HT-29 (cell line): ENCODE results near the gene A3GALT2. TPM values are rescaled to one million over a fixed set of nuclear protein-coding genes. Genes with fewer than 3 reads are reported as not detected.

Experiments used
- DNase-seq: peaks from one replicate; pipeline ENCODE4 v3.0.0-alpha.2; 2015; ENCODE audit warnings: low spot score
- total RNA-seq: library from RNA; depleted of rRNA; stranded (reverse); fragments of >200 nt; shearing (Covaris generic); gene quantifications from 2 replicates; pipeline ENCODE4 v1.2.3, GENCODE V29; 2014

A3GALT2 gene
- total RNA-seq, 1 experiment from 2014 or later, result 1.0 TPM

DNA sequence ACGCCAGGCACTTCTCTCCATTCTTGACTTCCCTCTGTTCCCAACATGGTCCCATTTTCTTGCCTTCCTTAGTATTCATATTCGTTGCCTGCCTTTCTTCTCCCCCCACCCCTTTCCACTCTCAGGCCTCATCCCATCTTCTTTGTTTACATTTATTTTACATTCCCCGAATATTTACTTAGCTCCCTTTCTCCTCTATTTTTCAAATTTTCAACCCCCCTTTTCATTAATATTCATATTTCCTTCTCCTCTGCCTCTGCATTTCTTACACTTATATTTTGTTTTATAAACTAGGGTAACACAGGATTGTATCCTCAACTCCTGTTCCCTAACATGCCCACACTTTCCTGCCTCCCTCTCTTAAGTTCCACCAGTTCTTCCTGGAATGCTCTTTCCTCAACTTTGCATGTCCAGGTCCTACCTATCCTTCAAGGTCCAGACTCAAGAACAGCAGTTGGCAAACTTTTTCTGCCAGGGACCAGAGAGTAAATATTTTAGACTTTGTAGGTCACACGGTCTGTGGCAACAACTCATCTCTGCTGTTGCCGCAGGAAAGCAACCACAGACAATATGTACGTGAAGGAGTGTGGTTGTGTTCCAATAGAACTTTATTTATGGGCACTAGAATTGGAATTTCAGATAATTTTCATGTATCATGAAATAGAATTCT lies 29.8 kb upstream of the A3GALT2 start:
- DNase-seq, result peak; percentile 25

DNA sequence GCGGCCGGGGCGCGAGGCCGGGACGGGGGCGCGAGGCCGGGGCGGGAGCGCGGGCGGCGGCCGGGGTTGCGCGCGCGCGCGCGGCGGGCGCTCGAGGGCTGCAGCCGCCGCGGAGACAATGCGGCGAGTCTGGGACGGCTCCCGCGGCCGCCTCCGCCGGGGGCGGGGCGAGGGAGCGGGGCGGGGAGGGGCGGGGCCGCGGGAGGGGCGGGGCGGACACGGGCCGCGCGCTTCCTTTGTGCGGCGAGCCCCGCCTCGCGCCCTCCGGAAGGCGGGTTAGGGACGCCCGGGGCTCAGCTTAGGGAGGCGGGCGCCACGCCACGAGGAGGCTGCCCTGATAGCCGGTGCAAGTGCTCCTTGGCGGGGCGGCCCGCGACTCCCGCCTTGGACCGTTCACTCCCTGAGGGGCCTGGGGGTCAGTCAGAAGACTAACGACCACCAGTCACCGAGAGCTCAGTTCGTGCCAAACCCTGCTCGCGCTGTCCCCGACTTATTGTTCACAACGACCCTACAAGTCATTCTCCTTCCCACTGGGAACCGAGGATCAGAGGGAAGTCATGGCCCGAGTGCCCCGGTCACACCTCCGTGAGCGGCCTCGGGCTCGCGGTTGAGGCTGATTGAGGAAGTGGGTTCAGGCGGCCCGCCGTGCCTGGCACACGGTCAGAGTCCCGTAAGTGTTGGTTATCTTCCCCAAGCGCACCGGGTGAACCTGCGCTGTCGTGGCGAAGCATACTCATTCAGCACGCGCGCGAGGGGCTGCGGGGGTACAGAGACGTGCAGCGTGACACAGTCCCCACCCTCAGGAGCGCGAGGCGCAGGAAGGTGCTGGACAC lies 29.1 kb upstream of the A3GALT2 start:
- DNase-seq, result peak; percentile 83

DNA sequence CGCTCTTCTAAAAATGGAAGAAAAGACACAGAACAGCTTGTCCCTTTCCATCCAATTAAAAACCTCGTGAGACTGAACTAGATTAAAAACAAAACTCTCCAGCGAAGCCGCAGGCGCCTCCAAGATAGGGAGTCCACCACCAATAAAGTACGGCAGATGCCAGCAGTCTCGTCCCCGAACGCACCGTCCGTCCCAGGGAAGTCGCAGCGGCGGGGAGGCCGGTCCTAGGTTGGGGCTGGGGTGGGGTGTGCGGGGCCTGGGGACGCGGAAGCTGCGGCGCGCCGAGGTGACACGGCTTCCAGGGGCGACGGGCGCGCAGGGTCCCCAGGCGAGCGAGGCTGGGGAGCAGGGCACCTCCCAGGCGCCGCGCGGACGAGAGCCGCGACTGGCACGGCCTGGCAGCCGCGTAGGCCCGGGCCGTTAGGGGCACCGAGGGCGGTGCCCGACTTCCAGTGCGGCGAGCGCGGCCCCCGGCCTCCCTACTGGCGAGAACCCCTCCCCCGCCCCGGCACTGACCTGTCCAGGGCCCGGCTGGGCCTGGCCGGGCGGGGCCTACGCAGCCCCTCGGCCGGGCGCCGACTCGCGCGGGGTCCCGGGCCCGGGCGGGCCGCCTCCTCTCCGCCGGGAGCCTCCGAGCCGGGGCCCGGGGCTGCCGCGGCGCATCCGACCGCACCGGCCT lies 28.3 kb upstream of the A3GALT2 start:
- DNase-seq, result peak; percentile 38

DNA sequence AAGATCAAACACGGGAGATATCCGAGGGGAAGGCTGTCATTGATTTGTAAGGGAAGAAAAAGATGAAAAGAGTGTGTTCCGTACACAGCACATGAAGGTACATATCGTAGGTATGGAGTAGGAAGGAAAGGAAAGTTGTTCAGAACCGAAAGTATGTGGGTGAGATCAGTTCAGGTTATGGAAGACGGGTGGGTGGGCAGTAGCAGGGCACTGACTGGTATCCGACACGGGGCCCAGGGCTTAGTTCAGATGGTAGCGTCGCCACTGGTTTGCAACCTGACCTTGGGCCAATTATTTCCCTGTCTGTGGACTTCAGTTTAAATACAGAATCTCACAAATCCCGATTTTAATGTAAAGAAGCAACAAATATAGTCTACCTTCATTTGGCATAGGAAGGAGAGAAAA lies 27.8 kb upstream of the A3GALT2 start:
- DNase-seq, result peak; percentile 48

DNA sequence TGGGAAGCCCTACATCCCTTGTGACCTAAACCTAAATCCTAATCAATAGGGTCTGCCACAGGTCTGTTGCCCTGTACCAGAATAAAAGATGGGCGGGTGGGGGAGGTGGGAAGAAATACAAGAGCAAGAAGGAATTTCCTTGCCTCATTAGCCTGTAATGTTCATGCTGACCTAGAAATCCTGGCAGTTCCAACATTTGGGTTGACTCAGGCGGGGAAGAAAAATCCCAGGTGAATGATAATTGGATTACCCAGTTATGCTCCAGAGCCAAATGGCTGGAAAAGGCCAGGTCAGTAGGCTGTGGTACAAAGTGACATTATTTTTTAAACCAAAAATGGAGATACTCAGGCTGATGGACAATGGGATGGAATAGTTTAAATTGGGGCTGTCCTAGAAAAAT lies 27.3 kb upstream of the A3GALT2 start:
- DNase-seq, result peak; percentile 14

DNA sequence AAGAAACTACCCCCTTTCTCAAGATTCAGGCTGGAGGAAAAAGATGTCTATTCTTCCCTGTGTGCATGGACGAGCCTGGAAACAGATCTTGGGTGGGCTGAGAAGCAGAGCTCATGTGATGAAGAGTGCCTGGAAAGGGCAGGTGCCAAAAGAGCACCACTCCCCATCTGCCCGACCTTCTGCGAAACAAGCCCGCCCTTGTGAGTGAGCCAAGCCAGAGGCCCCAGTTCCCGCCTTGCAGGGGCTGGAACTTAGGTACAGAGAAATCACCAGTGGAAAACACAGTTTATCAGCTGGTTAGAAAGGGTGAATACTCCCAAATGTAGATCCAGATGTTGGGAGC lies 26.7 kb upstream of the A3GALT2 start:
- DNase-seq, result no peak

DNA sequence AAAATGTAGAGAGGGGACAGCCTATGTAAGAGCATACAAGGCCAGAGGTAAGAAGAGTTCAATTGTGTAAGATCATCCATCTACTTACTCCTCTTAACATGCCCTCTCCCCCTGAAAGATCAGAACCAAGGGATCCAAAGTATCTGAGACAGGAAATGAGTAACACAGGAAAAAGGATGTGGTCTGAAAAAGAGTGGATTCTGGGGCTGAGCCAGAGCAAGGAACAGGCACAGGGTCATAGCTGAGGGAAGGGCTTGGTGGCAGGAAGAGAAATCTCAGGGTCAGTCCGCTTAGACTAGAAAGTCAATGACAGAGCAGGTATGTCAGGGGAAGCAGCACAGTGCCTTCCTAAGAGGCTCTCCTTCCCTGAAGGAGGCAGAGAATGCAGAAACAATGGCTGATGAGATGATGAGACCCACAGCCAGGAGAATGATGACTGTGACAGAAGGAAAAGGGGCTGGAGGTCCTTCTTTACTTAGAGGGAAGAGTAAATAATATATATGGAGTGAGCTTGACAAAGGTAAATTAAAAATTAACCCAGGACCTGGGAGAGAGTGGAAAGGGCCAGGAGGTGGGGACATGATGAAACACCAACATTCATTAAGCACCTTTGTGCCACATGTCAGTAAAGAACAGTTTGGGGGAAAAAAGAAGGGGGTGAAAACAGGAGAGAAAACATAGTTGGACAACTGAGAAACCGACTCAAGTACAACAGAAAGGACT lies 26.2 kb upstream of the A3GALT2 start:
- peak; percentile 81 for DNase-seq

DNA sequence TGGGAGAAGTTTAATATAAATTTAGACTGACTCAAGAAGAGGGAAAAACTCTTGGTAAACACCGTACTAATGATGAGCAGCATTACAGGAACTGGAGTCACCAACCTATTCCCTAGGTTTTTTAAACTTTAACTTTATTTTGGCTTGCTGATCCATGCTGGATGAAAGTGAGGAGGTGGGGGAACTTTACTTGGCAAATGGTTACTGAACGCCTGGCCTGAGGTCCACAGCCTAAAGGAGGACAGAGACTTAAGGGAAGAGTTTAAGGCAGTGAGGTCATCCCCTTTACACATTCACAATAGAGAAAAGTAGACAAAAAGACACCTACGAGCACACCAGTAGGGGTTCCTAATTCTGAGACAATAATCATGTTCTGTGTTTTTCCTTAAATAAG lies 25.6 kb upstream of the A3GALT2 start:
- DNase-seq, result no peak

DNA sequence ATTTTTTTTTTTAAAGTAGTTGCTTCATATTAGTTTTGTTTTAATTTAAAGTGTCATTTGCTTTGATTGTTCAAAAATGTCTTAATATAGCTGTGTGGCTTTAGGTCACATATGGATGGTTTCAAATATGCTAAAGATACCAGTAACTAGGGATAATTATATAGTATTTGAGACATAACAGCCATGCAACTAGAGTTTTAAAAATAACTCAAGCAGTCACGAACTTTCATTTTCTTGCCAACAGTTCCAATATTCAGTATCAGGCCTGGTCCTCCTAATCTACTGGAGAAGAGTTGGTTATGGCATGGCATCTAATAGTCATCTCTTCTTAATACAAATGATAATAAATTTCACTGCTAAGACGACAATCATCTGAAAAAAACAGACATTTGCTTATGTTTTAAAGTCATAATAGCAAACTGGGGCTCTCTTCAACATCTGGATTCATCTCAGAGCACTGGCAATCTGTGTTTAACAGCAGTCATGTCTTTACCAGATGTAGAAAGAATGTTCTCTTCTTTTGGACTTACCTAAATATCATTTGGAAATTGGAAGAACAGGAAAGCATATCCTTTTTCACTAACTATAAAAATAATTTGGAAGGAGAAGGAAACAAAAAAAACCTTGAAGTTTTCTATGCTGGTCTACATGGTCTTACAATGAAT lies 24.1 kb upstream of the A3GALT2 start:
- DNase-seq, result no peak

DNA sequence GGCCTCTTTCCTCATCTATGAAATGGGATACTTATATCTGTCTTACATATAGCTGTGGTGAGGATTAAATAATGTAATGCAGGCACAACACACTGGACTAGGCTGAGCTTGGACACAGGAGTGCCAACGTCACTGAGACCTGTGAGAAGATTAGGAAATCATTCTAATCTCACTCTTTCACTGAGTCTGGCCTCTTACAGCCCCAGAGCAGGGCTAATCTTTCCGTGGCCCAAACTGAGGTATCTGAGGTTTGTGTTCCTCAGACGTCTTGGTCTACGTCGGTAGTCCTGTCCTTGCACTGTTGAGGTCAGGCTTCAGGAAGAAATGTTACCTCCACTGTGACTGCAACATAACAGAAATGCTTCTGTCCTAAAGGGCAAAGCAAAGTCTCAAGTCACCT lies 22.6 kb upstream of the A3GALT2 start:
- DNase-seq, result no peak

DNA sequence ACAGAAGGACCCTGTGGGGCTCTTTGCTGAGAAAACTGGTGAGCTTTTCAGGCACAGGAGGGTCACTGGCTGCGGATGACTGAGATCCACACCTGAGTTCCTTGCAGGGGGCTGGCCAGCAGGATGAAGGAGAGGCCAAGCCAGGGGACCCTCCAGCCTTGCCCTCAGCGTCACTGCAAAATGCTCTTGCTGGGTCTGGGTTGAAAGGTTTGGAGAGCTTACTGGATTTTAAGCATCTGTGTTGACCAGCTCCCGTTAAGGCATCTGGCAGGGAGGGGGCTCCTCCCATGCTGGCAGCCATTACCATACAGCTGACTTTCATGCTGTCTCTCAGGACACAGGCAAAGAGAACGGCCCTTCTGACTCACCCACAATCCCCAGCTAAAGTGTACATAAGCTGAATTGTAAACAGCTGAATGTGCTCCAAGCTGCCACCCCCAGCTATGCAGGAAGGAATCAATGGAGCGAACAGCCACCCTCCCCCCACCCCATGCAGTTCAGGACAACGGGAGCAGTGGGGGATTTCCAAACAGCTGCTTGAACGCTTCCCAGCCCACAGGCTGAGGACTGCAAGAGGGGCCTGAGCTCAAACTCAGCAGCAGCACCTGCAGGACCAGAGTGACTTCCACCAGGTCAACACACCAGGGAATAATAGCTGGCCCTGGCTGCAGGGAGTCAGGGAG lies 21.3 kb upstream of the A3GALT2 start:
- peak; percentile 84 for DNase-seq

DNA sequence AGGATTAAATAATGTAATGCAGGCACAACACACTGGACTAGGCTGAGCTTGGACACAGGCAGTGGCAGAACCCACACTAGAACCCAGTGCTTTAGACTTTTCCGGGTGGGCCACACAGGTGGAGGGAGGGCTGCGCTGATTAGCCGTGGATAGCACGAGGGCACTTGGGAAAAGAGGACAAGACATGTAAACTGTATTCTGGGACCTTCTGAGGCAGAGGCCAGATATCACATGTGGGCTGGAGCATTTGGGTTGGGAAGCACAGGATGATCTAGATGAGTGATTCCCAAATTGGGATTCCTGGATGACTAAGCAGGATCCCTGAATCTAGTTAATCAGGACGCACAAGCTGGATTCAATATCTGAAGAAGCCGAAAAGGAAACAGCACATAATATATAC lies 20.3 kb upstream of the A3GALT2 start:
- DNase-seq, result no peak

DNA sequence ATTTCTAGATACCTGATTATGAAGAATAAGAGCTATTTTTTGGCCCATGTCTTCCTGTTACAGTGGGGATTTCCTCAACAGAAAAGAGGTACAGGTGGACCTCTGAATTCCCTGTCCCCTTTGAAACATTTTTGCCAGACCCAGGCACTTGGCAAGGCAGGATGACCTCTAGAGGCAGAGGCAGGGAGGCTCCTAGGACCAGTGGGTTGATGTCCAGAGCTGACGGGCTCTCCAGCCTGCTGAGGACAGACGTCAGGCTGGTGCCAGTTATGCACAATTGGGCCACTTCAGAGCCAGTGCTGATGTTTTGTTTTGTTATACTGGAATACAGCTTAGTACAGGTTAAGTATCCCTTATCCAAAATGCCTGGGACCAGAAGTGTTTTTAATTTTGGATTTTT lies 18.5 kb upstream of the A3GALT2 start:
- DNase-seq, result no peak

DNA sequence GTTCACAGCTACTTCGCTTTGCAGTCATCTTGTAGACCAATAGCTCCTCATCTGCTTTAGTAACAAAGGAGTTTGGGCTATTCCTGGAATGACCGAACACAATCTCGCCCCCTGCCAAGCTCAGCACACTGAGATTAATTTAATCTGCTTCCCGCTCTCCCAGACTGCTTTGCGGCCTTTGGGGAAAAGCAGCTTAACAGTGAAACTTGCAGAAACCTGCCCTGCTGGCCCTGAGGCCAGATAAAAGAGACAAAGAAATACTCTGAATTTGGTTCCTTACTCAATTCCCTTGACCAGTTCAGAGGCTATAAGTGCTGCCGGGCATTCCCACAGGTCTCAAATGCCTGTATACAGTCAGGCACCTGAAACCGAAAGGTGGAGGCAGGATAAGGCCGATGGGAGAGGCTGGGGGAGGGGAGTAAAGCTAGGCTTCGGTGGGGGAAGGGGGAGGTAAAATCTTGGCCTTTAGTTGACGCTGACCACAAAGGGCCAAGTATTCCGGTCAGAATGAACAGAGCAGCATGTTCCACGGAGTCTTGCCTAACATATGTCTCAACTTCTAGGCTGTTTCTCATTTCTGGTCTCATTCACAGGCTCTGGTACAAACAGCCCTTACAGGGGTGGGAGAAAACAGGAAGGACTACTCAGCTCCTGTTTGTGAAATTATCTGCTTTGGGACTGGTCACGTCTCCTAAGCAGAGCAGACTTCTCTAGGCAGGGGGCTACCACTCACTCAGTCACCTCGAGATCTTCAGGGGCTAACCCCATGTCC lies 17.7 kb upstream of the A3GALT2 start:
- DNase-seq, result no peak

DNA sequence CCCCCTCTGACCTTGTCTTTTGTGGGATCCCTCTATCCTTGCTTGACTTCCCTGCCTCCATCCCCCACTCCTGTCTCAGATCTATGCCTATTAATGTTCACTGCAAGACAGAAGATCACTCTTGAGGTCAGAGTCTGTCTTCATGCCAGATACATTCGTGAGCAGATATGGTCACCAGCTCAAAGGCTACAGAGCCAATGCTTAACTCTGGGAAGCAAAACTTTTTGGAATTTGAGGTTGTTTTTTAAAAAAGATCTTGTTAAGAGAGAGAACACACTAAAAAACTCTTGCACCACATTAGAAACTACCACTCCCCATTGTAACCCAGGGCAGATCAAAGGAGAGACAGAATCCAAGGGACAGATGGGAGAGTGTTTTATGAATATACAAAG lies 17.1 kb upstream of the A3GALT2 start:
- DNase-seq, result no peak

DNA sequence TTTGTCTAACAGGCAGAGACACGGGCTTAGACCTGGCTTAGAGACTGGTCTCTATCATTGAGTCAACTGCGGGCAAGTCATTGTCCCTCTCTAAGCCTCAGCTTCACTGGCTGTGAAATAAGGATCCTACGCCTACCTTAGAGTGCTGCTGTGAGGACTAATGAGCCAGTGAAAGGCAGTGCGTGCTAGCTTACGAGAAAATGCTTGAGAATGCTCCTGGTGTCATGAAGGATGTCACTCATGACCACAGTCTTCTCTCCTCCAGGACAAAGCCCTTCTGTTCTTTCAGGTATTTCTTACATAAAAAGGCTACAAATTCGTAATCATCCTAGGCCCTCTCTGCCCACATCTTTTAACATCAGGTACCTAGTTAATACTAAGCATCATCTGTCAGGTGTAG lies 16.5 kb upstream of the A3GALT2 start:
- no peak for DNase-seq

DNA sequence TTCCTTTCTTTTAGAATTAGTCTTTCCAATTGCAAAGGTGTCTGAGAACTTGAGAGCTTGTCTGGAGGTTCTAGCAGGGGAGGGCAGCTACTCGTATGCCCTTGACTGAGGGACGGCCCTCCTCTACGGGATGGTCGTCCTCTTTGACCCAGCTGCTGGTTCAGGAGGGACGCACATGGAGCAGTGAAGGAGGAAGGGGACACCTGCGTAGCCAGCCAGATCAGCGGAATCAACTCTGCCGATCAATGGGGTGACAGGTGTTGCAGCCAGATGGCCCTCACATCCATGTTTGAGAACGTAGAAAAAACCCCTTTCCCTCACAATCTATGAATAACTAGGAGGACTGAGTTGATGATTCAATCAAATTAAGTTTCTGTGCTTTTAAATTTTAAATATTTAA lies 15.7 kb upstream of the A3GALT2 start:
- no peak for DNase-seq

DNA sequence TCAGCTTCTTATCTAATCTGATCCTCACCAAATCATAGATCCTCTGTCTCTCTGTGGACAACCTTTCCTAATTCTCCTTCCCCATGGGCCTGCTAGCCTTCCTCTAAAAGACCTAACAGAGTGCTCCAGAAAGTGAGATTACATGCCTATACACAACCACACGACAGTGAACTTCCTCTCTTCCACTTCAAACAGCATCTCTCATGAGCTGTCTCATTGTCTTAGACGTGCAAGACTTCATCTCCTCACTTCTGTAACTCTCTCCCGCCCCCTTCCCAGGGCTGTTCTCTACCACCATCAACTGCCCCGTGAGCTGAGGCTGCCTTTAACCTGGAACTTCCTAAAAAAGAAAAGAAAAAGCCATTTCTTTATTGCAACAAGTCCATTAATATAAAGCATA lies 14.1 kb upstream of the A3GALT2 start:
- no peak for DNase-seq

DNA sequence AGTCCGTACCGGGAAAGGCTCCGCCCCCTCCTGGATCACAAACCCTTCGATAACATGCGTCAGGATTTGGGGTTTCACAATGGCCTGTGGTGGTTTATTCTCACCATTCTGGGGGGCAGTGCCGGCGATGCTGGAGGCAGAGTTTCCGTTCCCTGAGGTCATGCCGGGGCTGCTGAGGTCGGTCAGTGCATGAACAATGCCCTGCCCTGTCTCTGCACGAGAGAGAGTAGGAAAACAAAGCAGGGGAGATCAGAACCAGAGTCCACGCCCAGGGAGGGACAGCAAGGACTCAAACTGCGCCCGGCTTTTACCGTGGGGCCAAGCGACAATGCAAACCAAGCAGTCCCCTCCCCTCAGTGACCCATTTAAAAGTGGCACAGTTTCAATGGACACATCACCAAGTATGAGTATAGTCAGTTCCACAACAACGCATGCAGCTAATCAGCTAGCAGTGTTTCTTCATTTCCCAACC lies 13.2 kb upstream of the A3GALT2 start:
- DNase-seq, result no peak

DNA sequence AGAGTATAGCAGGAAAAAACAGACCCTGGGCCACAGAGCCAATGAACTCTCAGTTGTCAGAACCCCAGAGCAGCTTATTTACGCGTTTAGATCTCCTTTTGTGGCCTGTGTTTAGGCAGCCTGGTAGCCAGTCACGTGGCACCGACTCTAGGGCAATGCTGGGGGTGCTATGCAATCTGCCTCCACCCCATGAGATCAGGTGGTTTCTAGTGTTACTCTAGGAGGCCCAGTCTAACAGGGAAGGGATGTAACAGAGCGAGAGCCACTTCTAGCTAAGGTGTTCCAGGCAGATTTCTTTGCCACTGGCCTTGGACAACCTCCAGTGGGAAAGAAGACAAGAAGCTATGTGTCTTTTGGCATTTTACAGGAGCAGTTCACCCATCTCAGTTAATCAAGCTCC lies 12.0 kb upstream of the A3GALT2 start:
- no peak for DNase-seq
